ENCODE data around the gene SYTL2. TPM values are rescaled to one million over a fixed set of nuclear protein-coding genes. Genes with fewer than 3 reads are reported as not detected.

Gene SYTL2
- polyA plus RNA-seq, 3 donors from 2014 or later: 26.1 to 67.0 (median 33.3) TPM

DNA sequence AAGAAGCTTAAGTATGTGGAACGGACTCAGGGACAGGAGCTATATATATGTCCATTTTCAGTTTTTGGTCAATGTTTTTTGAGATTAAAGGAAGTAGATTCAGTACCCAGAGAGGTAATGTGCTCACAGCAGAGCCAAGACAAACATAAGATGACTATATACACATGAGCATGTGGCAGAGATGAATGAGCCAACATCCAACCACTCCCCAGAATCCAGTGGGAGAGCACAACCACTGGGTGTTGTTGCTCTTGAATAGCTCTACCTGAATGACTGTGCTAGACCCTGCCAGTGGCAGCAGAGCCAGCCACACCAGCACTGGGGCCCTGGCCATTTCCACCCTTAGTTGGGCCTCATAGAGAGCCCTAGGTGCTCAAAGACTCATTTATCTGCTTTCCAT is 10.7 kb upstream of the SYTL2 start:
- Mint-ChIP-seq H3K27me3 (ENCODE audit: low read depth in 3 of 3) (peaks cover 0 to 3% (median 0%) of the 10 kb centered on the region in 3 donors), H3K9me3 (no peaks in the 10 kb centered on the region), H3K4me3 (no peak overlapping the region), H3K36me3 (no peaks in the 10 kb centered on the region), H3K27ac (peak overlapping the region in 3 of 6 donors; percentile 71 to 99 (median 77)), H3K4me1 (peaks cover 41 to 48% of the 10 kb centered on the region in 2 donors)
- DNase-seq: no peak

DNA sequence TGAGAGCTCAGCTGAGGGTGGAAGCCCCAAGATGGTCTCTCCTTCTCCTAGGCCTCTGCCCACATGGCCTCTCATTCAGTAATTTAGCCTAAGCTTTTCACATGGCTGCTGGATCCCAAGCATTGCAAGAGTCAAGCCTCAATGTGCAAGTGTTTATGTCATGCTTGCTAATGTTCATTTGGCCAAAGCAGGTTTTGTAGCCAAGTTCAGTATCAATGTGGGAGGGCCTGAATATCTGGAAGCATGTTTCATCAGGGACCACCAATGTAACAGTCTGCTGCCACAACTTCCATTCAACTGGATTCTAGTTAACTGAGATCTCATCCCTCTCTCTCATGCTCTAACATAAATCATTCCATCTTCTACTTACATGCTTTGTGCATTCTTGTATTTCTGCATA is 8.5 kb upstream of the SYTL2 start:
- H3K27ac Mint-ChIP-seq: no peak overlapping the region
- peaks cover 0 to 4% (median 0%) of the 10 kb centered on the region in 3 donors for H3K36me3 Mint-ChIP-seq
- no peaks in the 10 kb centered on the region for H3K9me3 Mint-ChIP-seq
- H3K27me3 Mint-ChIP-seq (ENCODE audit: low read depth in 3 of 3): peaks cover 0 to 3% (median 0%) of the 10 kb centered on the region in 3 donors
- H3K4me3 Mint-ChIP-seq: no peak overlapping the region
- H3K4me1 Mint-ChIP-seq: peaks cover 23 to 30% of the 10 kb centered on the region in 2 donors
- DNase-seq: no peak

DNA sequence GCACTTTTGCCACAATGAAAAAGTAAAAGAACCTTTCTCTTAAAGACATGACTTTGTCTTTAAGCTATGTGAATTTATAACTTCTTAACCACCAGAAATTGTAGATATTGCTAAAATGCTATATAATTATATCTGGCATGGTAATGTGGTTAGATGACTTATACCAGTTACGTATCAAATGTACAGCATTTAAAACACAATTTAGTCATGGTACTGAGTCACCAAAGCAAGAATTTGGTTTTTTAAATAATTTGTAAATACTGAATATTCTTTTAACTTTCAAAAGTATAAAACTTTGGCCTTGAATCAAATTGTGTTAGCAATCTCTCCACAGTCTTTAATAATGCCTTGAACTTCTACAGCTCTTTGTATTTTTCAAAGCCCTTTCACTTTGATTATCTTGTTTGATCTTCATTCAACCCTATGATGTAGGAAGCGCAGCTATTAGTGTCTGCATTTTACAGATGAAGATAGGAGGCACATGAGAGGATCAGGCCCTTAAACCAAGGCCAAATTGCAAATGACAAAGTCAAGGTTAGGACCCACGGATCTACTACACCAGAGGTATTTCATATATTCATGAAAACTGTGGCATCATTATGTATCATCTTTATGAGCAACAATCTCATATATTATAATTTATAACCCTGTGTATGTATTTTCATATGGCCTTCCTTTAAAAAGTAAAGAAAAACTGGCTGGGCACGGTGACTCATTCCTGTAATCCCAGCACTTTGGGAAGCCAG is 4.4 kb upstream of the SYTL2 start:
- H3K4me1 Mint-ChIP-seq: peaks cover 9 to 11% of the 10 kb centered on the region in 2 donors
- peaks cover 2 to 8% (median 2%) of the 10 kb centered on the region in 3 donors for H3K27me3 Mint-ChIP-seq (ENCODE audit: low read depth in 3 of 3)
- H3K4me3 Mint-ChIP-seq: no peak overlapping the region
- H3K9me3 Mint-ChIP-seq: no peaks in the 10 kb centered on the region
- peaks cover 0 to 4% (median 0%) of the 10 kb centered on the region in 3 donors for H3K36me3 Mint-ChIP-seq
- H3K27ac Mint-ChIP-seq: peak overlapping the region in 1 of 6 donors; percentile 3
- no peak for DNase-seq

DNA sequence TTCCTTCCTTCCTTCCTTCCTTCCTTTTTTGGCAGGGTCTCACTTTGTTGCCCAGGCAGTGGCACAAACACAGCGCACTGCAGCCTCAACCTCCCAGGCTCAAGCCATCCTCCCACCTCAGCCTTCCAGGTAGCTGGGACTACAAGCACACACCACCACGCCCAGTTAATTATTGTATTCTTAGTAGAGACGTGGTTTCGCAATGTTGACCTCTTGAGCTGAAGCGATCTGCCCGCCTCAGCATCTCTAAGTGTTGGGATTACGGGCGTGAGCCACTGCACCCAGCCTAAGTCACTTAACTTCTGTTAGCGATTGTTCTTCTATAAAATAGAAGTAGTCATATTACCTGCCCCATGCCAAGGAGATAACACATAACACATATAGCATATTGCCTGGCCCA is 2.8 kb upstream of the SYTL2 start:
- Mint-ChIP-seq H3K4me3 (no peak overlapping the region), H3K27me3 (ENCODE audit: low read depth in 3 of 3) (peaks cover 2 to 8% (median 7%) of the 10 kb centered on the region in 3 donors), H3K36me3 (peaks cover 0 to 4% (median 0%) of the 10 kb centered on the region in 3 donors), H3K27ac (no peak overlapping the region), H3K4me1 (peaks cover 26 to 27% of the 10 kb centered on the region in 2 donors), H3K9me3 (no peaks in the 10 kb centered on the region)
- no peak for DNase-seq

DNA sequence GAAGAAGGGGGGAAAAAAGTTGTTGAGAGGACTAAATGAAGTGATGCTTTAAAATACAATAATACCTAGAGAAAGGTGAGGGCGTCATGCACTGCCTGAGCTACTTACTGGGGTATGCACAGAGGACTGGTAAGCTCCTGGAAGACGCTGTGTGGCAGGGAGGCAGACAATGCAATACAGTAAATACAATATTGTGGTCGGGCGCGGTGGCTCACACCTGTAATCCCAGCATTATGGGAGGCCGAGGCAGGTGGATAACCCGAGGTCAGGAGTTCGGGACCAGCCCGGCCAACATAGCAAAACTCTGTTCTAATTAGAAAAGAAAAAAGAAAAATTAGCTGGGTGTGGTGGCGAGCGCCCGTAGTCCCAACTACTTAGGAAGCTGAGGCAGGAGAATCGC is 683 bp upstream of the SYTL2 start:
- peak overlapping the region; percentile 91 to 97 (median 95) for H3K27ac Mint-ChIP-seq
- H3K36me3 Mint-ChIP-seq: peaks cover 0 to 4% (median 0%) of the 10 kb centered on the region in 3 donors
- DNase-seq: no peak
- H3K4me3 Mint-ChIP-seq: peak overlapping the region; percentile 91 to 95 (median 94)
- peaks cover 39 to 42% of the 10 kb centered on the region in 2 donors for H3K4me1 Mint-ChIP-seq
- peaks cover 2 to 8% (median 7%) of the 10 kb centered on the region in 3 donors for H3K27me3 Mint-ChIP-seq (ENCODE audit: low read depth in 3 of 3)
- no peaks in the 10 kb centered on the region for H3K9me3 Mint-ChIP-seq

DNA sequence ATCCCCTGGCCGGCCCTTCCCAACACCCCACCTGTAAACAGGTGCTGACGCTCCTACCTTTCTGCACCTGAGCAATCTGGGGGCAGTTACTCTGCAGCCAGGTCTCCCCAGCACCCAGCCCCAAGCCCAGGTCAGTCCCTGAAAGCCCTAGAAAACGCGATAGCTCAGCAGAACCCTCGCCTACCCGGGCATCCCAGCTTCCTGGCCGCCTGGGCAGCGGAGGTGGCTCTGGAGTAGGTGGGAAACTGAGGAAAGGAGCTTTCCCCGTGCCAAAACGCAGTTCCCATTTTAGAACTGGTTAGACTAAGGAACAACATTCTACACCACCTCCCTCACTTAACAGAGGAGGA is 445 bp downstream of the SYTL2 start:
- Mint-ChIP-seq H3K36me3 (no peaks in the 10 kb centered on the region), H3K27me3 (ENCODE audit: low read depth in 3 of 3) (peaks cover 2 to 8% (median 7%) of the 10 kb centered on the region in 3 donors)
- DNase-seq: no peak

DNA sequence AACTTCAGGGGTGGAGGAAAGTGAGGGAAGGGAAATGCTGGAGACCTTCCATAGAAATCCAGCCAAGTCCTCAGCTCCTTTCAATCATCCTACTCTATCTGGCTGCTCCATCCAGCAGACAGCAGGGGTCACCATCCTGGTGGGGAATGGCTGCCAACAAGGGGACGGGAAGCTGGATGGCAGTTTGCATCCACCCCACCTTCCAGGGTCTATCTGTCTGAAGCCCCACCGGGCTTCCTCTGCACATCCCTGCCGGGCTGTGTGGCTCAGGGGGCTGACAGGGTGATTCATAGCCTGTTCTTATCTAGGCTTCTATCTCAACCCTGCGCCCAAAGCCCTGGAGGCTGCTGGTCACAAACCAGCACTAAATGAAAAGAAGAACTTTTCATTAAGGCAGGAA is 1.1 kb downstream of the SYTL2 start:
- Mint-ChIP-seq H3K4me3 (peak overlapping the region; percentile 92 to 99 (median 94)), H3K27me3 (ENCODE audit: low read depth in 3 of 3) (peaks cover 2 to 8% (median 7%) of the 10 kb centered on the region in 3 donors), H3K27ac (peak overlapping the region; percentile 89 to 99 (median 94)), H3K4me1 (peaks cover 54 to 60% of the 10 kb centered on the region in 2 donors), H3K36me3 (peaks cover 0 to under 1% (median 0%) of the 10 kb centered on the region in 3 donors), H3K9me3 (no peaks in the 10 kb centered on the region)
- peak in 2 of 3 donors; percentile 20 to 35 for DNase-seq

More for the DNA sequence above, 445 bp downstream of the SYTL2 start:
- Mint-ChIP-seq H3K9me3 (no peaks in the 10 kb centered on the region), H3K27ac (peak overlapping the region; percentile 89 to 99 (median 94)), H3K4me3 (peak overlapping the region; percentile 92 to 99 (median 94)), H3K4me1 (peaks cover 47 to 53% of the 10 kb centered on the region in 2 donors)

DNA sequence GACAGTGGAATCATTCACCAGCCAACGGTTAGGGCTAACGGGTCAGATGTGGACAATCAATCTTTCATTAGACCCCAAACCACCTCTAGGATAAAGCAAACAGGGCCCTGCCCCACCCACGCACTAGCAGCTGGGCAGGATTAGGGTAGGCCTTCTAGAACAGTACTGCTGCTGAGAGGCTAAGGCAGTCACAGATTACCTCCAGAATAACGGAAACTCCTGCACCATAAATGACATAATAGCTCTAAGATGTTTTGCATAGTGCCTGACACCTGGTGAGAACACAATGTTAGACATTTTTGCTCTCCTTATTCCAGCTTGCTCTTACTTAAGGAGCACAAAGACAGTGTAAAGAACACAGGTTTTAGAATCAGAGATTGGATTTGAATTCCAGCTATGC is 1.8 kb downstream of the SYTL2 start:
- Mint-ChIP-seq H3K4me3 (peak overlapping the region; percentile 92 to 99 (median 94)), H3K27ac (peak overlapping the region; percentile 89 to 99 (median 94)), H3K9me3 (no peaks in the 10 kb centered on the region), H3K36me3 (peaks cover 0 to 4% (median 0%) of the 10 kb centered on the region in 3 donors), H3K4me1 (peaks cover 60 to 66% of the 10 kb centered on the region in 2 donors), H3K27me3 (ENCODE audit: low read depth in 3 of 3) (peaks cover 2 to 8% (median 7%) of the 10 kb centered on the region in 3 donors)
- peak in 2 of 3 donors; percentile 6 to 34 for DNase-seq

DNA sequence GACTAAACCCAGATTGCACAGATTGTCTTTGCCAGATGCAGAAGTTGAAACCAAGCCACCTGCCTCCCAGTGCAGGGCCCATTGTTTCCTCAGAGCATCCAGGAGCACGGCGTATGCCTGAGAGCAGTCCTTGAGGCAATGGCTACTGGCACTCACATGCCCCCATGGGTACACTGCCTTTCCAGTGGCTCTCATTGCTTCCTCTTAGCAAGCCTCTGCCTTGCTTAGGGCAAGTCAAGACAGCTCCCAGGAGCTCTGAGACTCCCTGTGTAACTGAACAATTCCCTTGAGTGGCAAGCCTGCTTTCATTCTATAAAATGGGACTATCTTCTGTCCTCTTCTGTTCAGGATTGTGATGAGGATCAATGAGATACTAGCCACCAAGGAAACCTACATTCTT is 4.1 kb downstream of the SYTL2 start:
- Mint-ChIP-seq H3K9me3 (no peaks in the 10 kb centered on the region), H3K27ac (peak overlapping the region in 3 of 6 donors; percentile 62 to 87 (median 74)), H3K36me3 (peaks cover 0 to 9% (median 6%) of the 10 kb centered on the region in 3 donors), H3K4me3 (peak overlapping the region in 1 of 5 donors; percentile 60), H3K27me3 (ENCODE audit: low read depth in 3 of 3) (peaks cover 2 to 8% (median 7%) of the 10 kb centered on the region in 3 donors), H3K4me1 (peaks cover 76 to 89% of the 10 kb centered on the region in 2 donors)
- no peak for DNase-seq

DNA sequence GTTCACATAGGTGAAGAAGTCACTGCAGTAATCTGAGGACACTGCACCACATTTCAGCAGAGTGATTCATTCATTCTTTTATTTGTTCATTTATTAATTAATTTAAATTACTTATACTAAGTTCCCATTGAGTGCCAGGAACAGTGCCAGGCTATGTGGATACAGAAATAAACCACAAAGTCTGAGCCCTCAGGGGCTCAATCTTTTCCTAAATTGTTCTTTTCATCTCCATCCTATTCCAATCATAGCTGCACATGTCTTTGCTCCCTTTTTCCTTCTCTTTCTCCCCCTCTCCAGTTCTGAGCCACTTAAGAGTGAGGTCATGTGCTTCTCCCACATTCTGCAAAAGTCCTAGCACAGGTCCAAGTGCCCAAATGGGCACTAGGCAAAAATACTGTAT is 4.9 kb downstream of the SYTL2 start:
- Mint-ChIP-seq H3K9me3 (peaks cover 0 to under 1% (median 0%) of the 10 kb centered on the region in 6 donors), H3K27me3 (ENCODE audit: low read depth in 3 of 3) (peaks cover 0 to 7% (median 4%) of the 10 kb centered on the region in 3 donors), H3K36me3 (peaks cover 5 to 15% (median 7%) of the 10 kb centered on the region in 3 donors), H3K27ac (peak overlapping the region; percentile 17 to 87 (median 73)), H3K4me3 (peak overlapping the region in 3 of 5 donors; percentile 27 to 60 (median 42)), H3K4me1 (peaks cover 78 to 89% of the 10 kb centered on the region in 2 donors)
- no peak for DNase-seq

DNA sequence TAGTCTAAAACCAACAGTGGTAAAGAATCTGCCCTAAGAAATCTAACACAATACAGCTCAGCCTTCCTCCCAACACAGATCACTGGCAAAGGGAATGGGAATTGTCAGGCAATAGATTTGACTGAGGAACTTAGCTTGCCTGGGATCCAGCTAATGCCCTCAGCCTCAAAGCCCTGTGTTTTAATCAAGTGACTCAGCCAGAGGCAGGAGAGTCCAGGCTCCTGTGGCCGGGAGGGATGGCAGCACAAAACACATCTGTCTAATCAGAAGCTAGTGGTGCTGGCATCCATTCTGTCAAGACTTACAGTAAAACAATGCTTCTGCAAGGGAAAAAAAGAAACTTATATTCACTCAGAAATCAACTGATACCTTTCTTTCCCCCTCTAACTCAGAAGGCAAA is 5.6 kb downstream of the SYTL2 start:
- peaks cover 11 to 21% (median 13%) of the 10 kb centered on the region in 3 donors for H3K36me3 Mint-ChIP-seq
- H3K4me1 Mint-ChIP-seq: peaks cover 84 to 94% of the 10 kb centered on the region in 2 donors
- H3K9me3 Mint-ChIP-seq: peaks cover 0 to 4% (median 0%) of the 10 kb centered on the region in 6 donors
- peaks cover 0 to 4% (median 0%) of the 10 kb centered on the region in 3 donors for H3K27me3 Mint-ChIP-seq (ENCODE audit: low read depth in 3 of 3)
- no peak for DNase-seq
- H3K27ac Mint-ChIP-seq: peak overlapping the region in 5 of 6 donors; percentile 13 to 87 (median 27)
- peak overlapping the region in 1 of 5 donors; percentile 1 for H3K4me3 Mint-ChIP-seq

DNA sequence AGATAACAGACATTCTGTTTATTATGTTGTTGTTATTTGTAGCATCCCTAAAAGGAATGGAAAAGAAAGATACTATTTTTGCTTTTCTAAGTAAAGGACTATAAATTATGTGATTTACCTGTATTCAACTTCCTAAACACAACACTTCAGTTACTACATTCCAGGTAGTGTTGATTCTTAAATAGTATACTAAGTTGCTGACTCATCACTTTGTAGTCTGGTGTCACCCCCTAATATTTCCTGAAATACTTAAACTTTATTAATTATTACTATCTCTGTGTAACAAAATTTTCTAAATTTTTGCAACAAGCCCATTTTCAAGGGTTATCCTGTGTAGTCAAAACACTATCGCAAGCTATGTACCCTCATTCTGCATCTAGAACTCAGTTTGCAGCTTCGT is 7.0 kb downstream of the SYTL2 start:
- no peak for DNase-seq
- Mint-ChIP-seq H3K9me3 (peaks cover 0 to 4% (median 0%) of the 10 kb centered on the region in 6 donors), H3K27ac (peak overlapping the region in 2 of 6 donors; percentile 21 to 37), H3K4me1 (peaks cover 84 to 94% of the 10 kb centered on the region in 2 donors), H3K4me3 (no peak overlapping the region), H3K27me3 (ENCODE audit: low read depth in 3 of 3) (no peaks in the 10 kb centered on the region), H3K36me3 (peaks cover 11 to 25% (median 20%) of the 10 kb centered on the region in 3 donors)

DNA sequence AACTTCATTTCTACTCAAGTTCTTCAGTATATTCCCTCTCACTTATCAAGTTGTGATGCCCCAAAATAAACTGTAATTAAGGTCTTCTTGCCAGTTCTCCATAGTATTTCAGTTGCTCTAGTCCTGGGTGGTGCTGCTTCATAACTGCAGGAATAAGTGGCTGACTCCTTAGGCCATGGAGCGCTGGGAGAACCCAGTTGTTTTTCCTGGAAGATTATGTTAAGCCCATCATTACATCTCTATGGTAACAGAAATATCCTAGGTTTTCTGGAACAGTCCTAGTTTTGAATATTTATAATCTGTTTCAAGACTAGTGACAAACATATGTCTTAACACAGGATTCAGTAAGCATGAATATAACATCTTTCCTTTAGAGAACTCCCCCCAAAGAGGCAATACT is 7.6 kb downstream of the SYTL2 start:
- Mint-ChIP-seq H3K27ac (peak overlapping the region in 5 of 6 donors; percentile 21 to 62 (median 43)), H3K36me3 (peaks cover 11 to 25% (median 20%) of the 10 kb centered on the region in 3 donors), H3K4me1 (peaks cover 85 to 94% of the 10 kb centered on the region in 2 donors), H3K27me3 (ENCODE audit: low read depth in 3 of 3) (no peaks in the 10 kb centered on the region), H3K9me3 (peaks cover 0 to 4% (median 0%) of the 10 kb centered on the region in 6 donors), H3K4me3 (peak overlapping the region in 2 of 5 donors; percentile 34 to 37)
- DNase-seq: no peak

DNA sequence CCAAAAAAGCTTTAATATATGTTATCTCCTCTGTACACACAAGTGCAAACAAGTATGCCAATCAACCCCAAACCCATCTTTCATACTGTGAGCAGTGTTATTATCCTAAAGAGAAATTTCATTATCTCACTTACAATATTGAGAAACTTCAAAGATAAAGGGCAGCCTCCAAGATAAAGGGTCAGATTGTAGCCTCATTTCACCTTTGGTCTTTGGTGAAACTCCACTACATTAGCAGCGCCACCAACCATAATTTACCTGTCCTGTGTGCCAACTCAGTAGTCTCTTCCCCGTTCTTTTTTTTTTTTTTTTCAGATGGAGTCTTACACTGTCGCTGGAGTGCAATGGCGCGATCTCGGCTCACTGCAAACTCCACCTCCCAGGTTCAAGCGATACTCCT is 9.4 kb downstream of the SYTL2 start:
- H3K9me3 Mint-ChIP-seq: peaks cover 0 to 4% (median 0%) of the 10 kb centered on the region in 6 donors
- peak overlapping the region in 1 of 5 donors; percentile 14 for H3K4me3 Mint-ChIP-seq
- H3K36me3 Mint-ChIP-seq: peaks cover 11 to 25% (median 21%) of the 10 kb centered on the region in 3 donors
- peaks cover 79 to 88% of the 10 kb centered on the region in 2 donors for H3K4me1 Mint-ChIP-seq
- H3K27me3 Mint-ChIP-seq (ENCODE audit: low read depth in 3 of 3): no peaks in the 10 kb centered on the region
- H3K27ac Mint-ChIP-seq: peak overlapping the region in 3 of 6 donors; percentile 9 to 79 (median 15)
- DNase-seq: no peak
